Measurements from ENCODE around the gene IRF2BPL.

The IRF2BPL gene

DNA sequence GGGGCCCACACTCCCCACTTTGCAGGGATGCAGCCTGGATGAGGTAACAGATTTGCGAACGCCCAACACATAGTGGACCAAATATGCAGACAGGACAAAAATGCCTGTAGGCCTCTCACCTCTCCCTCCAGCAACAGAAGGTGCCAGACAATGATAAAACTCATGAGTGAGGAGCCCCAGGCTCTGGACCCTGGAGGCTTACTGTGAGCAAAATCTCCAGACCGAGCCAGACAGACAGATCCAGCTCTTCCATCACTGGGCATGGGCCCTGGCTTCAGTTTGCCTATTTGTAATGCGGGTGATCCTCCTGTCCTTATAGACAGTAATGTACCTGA is 42.3 kb downstream of the IRF2BPL start:
- no peak for DNase-seq
- TF ChIP-seq GATA1 (IDR thresholded peaks at IDR 0.05; ENCODE audit: low read depth, low read length) = no peak
- TF ChIP-seq POLR2A (IDR thresholded peaks at IDR 0.05; ENCODE audit: low read length) = no peak

DNA sequence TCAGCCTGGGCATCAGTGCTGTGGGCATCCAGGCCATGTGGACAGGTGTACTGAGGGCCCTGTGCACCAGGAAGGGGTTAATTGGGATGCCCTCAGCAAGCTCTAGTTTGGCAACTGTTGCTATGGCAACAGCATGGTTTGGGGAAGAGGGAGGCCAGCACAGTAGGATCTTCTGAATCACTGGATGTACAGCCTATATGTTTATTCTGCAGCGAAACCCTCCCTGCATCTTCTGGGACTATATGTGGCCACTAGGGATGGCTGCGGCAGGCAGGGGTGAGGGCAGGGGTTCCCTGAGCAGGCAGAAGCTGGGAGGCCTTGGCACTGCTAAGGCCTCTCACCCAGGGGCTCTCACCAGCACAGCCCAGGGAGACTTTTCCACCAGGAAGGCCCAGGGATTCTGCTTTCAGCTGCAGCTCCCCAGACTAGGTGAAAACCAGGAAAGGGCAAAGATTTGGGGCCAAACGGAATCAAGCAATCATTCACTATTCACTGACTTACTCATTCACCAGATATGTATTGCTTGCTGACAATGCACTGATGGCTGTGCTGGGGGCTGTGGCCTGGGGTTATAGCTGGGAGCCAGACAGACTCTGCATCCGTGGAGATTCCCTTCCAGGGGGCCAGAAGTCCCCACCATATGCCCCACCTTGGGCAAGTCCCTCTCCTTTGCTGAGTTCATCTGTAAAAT is 42.8 kb downstream of the IRF2BPL start:
- DNase-seq = no peak
- TF ChIP-seq POLR2A (IDR thresholded peaks at IDR 0.05; ENCODE audit: low read length) = no peak
- no peak for TF ChIP-seq GATA1 (IDR thresholded peaks at IDR 0.05; ENCODE audit: low read depth, low read length)

DNA sequence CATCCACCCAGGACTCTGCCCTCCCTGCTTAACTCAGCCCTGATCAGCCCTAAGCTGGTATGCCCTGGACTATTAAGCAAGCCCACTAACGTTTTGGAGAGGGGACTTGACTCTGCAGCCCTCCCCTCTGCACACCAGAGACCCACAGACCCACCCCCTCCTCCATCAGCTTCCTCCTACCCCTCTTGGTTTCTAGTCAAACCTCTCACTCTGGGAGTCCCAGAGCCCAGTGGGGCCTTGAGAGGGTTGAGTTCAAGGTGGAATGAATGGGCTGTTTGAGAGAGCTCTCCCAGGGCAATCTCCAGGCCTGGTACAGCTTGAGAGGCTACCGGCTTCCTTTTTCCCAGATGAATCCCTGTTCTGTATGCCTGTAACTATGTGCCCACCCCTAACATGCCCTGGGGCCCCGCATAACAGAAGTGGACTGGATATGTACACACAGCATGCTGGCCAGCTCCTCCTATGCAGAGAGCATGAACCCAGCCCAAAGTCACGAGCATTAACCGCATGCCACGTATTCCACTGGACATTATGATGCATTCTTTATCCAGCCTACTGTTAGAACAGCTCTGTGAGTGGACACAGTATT is 43.6 kb downstream of the IRF2BPL start:
- no peak for DNase-seq
- TF ChIP-seq GATA1 (IDR thresholded peaks at IDR 0.05; ENCODE audit: low read depth, low read length) (no peak), POLR2A (IDR thresholded peaks at IDR 0.05; ENCODE audit: low read length) (no peak)

DNA sequence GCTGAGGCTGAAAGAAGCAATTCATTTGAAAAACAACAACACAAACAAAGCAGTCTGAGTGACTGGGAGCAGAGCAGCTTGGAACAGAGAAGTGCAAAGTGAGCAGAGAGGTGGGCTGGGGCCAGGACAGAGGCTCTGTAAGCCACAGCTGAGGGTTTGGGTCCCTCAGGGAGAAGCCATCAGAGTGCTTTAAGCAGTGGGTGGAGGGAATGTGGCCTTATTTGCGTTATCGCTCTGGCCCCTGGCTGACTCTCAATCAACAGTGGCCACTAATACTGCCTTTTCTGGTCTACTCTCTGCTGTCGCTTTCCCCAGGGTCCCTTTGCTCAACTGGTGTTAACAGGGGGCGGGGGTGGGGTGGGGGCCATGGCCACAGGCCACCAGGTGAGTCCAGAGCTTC is 44.2 kb downstream of the IRF2BPL start:
- no peak for DNase-seq
- TF ChIP-seq GATA1 (IDR thresholded peaks at IDR 0.05; ENCODE audit: low read depth, low read length) (no peak), POLR2A (IDR thresholded peaks at IDR 0.05; ENCODE audit: low read length) (no peak)

DNA sequence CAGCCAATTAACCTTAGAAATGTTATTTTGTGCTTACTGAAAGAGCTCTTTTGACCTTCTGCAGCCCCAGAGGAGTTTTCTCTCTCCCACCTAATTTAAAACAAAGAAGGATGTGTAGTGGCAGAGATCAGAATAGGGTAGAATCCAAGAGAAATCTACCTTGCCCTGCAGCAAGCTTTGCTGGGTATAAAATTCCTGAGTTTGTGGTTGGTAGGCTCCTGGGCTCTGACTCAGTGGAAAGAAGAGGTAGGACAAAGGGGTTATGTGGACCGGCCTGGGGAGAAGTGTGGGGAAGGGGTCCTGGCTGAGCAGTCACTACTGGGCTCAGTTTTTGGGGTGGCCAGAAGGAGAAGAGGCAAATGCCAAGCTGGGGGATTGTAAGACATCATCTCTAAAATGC is 46.8 kb downstream of the IRF2BPL start:
- DNase-seq = no peak
- TF ChIP-seq GATA1 (IDR thresholded peaks at IDR 0.05; ENCODE audit: low read depth, low read length) = no peak
- TF ChIP-seq POLR2A (IDR thresholded peaks at IDR 0.05; ENCODE audit: low read length) = no peak

DNA sequence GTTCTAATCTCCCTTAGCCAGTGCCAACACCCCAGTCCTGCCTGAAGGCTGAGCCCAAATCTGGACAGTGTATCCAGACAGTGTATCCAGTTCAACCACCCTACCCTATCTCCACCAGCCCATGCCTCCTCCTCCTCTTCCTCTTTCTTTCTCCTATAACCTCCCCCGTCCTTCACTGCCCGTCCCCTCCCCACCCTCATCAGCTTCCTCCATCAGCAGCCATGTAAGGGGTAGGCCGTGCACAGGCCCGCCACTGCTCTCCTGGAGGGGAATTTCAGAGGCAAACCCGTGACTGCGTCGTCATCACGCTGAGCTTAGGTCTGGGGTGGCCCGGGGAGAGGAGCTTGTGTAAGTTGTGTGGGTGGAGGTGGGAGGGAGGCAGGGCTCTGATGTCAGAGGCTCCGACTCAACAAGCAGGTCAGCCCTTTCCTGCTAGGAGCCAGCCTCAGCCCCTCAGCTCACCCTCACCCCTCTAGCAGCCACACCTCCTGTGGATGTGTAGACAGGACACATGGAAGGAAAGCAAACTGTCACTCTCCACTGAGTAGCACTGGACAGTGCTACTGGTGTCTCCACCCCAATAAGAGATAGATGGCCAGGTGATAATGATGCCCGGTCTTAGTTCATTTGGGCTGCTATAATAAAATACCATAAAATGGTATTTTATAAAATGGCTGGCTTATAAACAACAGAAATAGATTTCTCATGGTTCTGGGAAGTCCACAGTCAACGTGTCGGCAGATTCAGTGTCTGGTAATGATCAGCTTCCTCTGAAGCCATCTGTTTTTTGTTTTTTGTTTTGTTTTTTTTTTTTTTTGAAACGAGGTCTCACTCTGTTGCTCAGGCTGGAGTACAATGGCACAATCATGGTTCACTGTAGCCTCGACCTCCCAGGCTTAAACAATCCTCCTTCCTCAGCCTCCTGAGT is 50.5 kb downstream of the IRF2BPL start:
- DNase-seq = peak; percentile 66 to 88
- no peak for TF ChIP-seq GATA1 (IDR thresholded peaks at IDR 0.05; ENCODE audit: low read depth, low read length)
- no peak for TF ChIP-seq POLR2A (IDR thresholded peaks at IDR 0.05; ENCODE audit: low read length)

DNA sequence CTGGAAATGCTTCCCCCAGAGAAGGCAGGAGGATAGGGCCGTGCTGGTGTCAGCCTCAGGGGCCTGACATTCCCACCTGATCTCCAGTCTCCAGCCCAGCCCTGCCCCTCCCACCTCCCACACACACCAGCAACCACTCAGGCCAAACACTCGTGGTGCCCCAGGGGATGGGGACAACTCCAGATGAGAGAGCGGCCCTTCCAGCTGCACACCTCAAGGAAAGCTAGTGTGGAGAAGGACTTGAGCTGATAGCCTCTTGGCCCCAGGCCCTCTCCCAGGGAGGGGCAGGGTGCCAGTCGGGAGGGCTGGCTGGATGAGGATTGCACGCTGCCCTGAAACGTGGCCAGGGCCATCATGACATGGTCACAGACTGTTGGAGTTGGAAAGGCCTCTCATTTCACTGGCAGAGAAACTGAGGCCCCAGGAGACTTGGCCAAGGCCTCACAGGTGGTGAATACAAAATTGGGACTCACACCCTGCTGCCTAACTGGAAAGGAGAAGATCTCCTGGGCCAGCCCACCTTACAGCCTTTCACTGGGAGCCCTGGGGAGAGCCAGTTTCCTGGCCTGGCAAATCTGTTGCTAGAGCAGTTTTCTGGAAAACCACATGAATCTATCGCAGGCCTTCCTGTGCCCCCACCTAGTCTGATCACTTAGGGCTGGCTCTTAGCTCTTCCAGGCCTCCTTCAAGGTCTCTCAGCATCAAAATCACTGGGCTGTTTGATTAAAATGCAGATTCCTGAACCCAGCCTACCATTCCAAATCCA is 52.1 kb downstream of the IRF2BPL start:
- DNase-seq = no peak
- no peak for TF ChIP-seq POLR2A (IDR thresholded peaks at IDR 0.05; ENCODE audit: low read length)
- TF ChIP-seq GATA1 (IDR thresholded peaks at IDR 0.05; ENCODE audit: low read depth, low read length) = no peak

DNA sequence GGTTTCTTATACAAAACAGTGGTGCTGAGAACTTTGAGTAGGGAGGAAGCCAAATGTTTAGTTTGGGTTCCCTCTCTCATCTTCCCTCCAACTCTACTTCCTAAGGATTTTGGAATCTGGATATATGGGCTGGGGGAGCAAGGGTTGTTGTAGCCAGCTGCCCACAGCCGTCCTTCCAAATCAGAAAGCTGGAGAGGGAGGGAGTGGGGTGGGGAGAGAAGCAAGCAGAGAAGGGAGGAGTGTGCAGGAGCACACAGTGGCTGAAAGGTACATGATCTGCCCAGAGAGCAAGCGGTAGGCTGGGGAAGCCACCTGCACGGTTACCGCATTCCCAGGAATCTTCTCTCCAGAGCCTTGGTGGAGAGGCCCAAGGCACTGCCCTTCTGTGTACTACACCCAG is 52.7 kb downstream of the IRF2BPL start:
- TF ChIP-seq GATA1 (IDR thresholded peaks at IDR 0.05; ENCODE audit: low read depth, low read length) (no peak), POLR2A (IDR thresholded peaks at IDR 0.05; ENCODE audit: low read length) (no peak)
- no peak for DNase-seq

DNA sequence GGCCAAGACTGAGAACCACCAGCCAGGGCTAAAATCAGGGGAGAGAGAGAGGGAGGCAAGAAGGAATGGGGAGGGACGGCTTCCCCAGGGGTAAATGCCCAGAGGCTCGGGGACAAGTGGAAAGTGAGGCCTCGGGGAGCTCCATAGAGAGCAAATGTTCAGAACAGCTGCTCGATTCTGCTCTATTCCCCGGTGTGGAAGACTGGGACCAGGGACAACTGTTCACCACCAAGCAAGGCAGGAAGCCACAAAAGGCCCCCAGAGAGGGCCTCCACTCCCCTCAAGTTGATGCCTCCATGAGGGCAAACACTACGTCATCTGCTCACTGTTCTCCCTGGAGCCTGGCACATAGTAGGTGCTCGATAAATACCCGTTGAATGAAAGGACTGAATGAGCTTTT is 53.5 kb downstream of the IRF2BPL start:
- DNase-seq = no peak
- no peak for TF ChIP-seq GATA1 (IDR thresholded peaks at IDR 0.05; ENCODE audit: low read depth, low read length)
- no peak for TF ChIP-seq POLR2A (IDR thresholded peaks at IDR 0.05; ENCODE audit: low read length)

Measured in erythroblast (primary cell).